Uterus (tissue), 4 donors: ENCODE results near the gene ALOX12. TPM values are rescaled to one million over a fixed set of nuclear protein-coding genes. Genes with fewer than 3 reads are reported as not detected.

Source experiments
- DNase-seq, 2 donors: peaks; one replicate each; pipeline ENCODE4 v3.0.0-alpha.2; 2019 to 2020
- H3K27ac ChIP-seq, 2 donors: fragments of 200-600 bp; sonication (generic); 1 replicate in 1 of 2; 2 replicates in 1 of 2; pipeline ENCODE4 v1.5.1; 2016 to 2018
- H3K27me3 ChIP-seq, 2 donors: fragments of 200-600 bp; sonication (generic); one replicate each; pipeline ENCODE4 v1.5.1; 2018 to 2019; ENCODE audit warnings: control low read depth in 1 of 2
- H3K36me3 ChIP-seq, 2 donors: fragments of 200-600 bp; sonication (generic); one replicate each; pipeline ENCODE4 v1.5.1; 2019; ENCODE audit warnings: control low read depth in 1 of 2
- H3K4me1 ChIP-seq, 2 donors: fragments of 200-600 bp; sonication (generic); one replicate each; pipeline ENCODE4 v1.5.1; 2018 to 2019; ENCODE audit warnings: control low read depth in 1 of 2
- H3K4me3 ChIP-seq, 2 donors: fragments of 200-600 bp; sonication (generic); 1 replicate in 1 of 2; 2 replicates in 1 of 2; pipeline ENCODE4 v1.5.1; 2018 to 2019; ENCODE audit warnings: mild to moderate bottlenecking in 1 of 2
- H3K9me3 ChIP-seq, 2 donors: fragments of 200-600 bp; sonication (generic); one replicate each; pipeline ENCODE4 v1.5.1; 2019; ENCODE audit warnings: control low read depth in 1 of 2
- POLR2A ChIP-seq, 2 donors: fragments of 450-650 bp; IDR thresholded peaks; one replicate each; pipeline ENCODE4 v1.6.1; 2016; ENCODE audit warnings: antibody characterized with exemption in 2 of 2, mild to moderate bottlenecking in 1 of 2, moderate library complexity in 1 of 2
- intact Hi-C: fragments of 100-400 bp; cut with DNase I; formaldehyde crosslinking; loops from one replicate; pipeline ENCODE4 v1.15.1; 2023; ENCODE audit warnings: low total_unique reads
- total RNA-seq, 4 donors: library from RNA; depleted of rRNA in 3 of 4; stranded (reverse); fragments of >200 nt in 3 of 4; gene quantifications; one replicate each; pipeline versions ENCODE4 v1.1.0 to v1.2.4, GENCODE V29; 2014 to 2023
- TF ChIP-seq, protein P1 (sequence below), 4 experiments: fragments of 200-600 bp in 2 of 4; fragments of 450-650 bp in 2 of 4; sonication (generic) in 2 of 4; IDR thresholded peaks; one replicate each; pipeline ENCODE4 v1.5.1; 2016 to 2019; ENCODE audit warnings: antibody characterized with exemption in 4 of 4, mild to moderate bottlenecking in 2 of 4, moderate library complexity in 1 of 4
- donor health status: DM: yes; HTN: yes; CAD: no.

The ALOX12 gene
- total RNA-seq, 4 donors from 2014 or later, result 0.14 to 0.34 TPM; not detected in 2

DNA sequence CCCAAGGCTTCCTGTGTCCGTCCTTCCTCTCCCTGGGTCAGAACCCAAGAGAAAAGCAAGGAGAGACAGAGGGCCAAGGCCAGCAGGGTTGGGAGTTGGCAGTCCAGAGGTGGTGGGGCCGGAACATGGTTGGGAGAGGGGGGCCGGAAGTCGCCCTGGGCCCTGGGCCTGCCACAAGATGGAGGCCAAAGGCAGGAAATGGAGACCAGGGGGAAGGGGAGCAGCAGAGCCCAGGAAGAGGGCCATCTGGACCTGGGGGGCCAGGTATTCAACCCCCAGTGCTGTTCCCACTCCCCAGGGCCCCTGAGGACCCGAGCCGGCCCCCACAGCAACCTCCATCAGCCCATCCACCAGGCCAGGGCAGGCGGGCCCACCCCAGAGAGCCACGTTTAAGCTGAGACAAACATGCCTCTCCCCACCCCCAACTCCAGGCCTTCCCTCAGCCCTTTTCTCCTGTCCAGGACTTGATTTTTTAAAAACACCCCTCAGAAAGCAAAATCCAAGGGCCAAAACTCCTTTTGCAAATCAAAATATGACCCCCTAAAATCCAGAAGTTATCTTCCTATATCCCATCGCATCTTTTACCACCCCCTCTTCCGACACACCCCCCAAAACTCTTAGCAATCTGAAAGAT lies 22.6 kb downstream of the ALOX12 start:
- Histone ChIP-seq H3K27me3 (peaks cover 0 to 10% of the 10 kb centered on the region in 2 donors), H3K9me3 (no peaks in the 10 kb centered on the region), H3K27ac (peak overlapping the region; percentile 94 to 96), H3K4me3 (peak overlapping the region; percentile 60 to 77), H3K4me1 (peaks cover 4 to 6% of the 10 kb centered on the region in 2 donors), H3K36me3 (no peaks in the 10 kb centered on the region)
- intact Hi-C loops, result no loop called here
- peak; percentile 22 to 48 for TF ChIP-seq POLR2A (IDR thresholded peaks at IDR 0.05)
- TF ChIP-seq, protein P1, sequence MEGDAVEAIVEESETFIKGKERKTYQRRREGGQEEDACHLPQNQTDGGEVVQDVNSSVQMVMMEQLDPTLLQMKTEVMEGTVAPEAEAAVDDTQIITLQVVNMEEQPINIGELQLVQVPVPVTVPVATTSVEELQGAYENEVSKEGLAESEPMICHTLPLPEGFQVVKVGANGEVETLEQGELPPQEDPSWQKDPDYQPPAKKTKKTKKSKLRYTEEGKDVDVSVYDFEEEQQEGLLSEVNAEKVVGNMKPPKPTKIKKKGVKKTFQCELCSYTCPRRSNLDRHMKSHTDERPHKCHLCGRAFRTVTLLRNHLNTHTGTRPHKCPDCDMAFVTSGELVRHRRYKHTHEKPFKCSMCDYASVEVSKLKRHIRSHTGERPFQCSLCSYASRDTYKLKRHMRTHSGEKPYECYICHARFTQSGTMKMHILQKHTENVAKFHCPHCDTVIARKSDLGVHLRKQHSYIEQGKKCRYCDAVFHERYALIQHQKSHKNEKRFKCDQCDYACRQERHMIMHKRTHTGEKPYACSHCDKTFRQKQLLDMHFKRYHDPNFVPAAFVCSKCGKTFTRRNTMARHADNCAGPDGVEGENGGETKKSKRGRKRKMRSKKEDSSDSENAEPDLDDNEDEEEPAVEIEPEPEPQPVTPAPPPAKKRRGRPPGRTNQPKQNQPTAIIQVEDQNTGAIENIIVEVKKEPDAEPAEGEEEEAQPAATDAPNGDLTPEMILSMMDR (IDR thresholded peaks at IDR 0.05), result no peak
- DNase-seq, result peak; percentile 75 to 82

DNA sequence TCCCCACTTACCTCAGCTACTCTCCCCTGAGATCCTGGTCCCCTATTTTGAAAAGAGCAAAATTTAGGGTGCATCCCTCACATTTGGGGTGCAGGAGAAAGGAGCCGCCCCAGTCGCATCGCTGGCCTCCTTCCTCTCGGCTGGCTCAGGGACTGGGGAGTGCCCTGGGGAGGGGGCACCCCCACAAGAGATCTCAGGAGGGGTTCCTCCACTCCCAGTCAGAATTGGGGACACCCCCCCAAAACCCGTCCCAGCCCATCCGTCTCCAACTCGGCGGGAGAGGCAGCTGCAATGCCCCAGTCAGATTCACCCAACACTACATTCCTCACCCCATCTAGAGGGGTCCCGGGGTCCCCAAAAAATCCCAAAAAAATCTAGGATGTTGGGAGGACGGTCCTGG lies 23.5 kb downstream of the ALOX12 start:
- peaks cover 4 to 6% of the 10 kb centered on the region in 2 donors for H3K4me1 ChIP-seq
- DNase-seq, result peak in 1 of 2 donors; percentile 39
- no peaks in the 10 kb centered on the region for H3K9me3 ChIP-seq
- no peak for TF ChIP-seq POLR2A (IDR thresholded peaks at IDR 0.05)
- TF ChIP-seq, protein P1 (IDR thresholded peaks at IDR 0.05), result no peak
- no peaks in the 10 kb centered on the region for H3K36me3 ChIP-seq
- peak overlapping the region; percentile 94 to 96 for H3K27ac ChIP-seq
- peaks cover 0 to 15% of the 10 kb centered on the region in 2 donors for H3K27me3 ChIP-seq
- intact Hi-C loops, result no loop called here
- H3K4me3 ChIP-seq, result peak overlapping the region; percentile 60 to 77

DNA sequence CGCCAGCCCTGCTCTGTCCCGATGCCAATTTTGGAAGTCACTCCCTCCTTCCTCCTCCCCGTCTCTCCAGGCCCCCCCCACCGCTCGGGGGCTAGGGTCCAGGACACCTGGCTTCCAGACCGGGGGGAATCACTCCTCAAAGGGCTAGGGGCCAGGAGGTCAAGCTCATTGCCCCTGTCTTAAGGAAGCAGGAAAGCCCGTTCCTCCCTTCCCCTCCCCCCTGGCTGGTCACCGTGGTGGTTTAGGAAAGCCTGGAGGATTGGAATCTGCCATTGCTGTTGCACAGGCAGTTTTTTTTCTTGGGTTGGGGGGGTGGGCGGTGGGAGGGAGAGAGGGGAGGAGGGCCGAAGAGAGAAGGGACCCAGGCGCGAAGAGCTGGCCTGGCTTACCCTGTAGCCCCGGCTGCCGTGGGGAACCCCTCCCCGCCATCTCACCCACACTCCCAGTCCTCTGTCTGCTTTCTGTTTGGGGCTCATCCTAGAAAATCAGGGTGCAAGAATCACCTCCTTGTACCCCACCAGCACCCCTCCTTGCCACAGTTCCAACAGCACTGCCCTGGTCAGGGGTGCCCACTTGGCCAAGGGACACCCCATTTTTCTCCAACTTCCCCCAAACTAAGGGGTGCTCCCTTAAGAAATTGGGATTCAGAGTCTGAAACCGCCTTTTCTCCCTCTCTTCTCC lies 24.1 kb downstream of the ALOX12 start:
- peaks cover 4 to 6% of the 10 kb centered on the region in 2 donors for H3K4me1 ChIP-seq
- intact Hi-C loops, result no loop called here
- no peaks in the 10 kb centered on the region for H3K36me3 ChIP-seq
- DNase-seq, result peak; percentile 69 to 76
- no peaks in the 10 kb centered on the region for H3K9me3 ChIP-seq
- peaks cover 0 to 15% of the 10 kb centered on the region in 2 donors for H3K27me3 ChIP-seq
- peak overlapping the region; percentile 60 to 77 for H3K4me3 ChIP-seq
- no peak for TF ChIP-seq POLR2A (IDR thresholded peaks at IDR 0.05)
- TF ChIP-seq, protein P1 (IDR thresholded peaks at IDR 0.05), result no peak
- peak overlapping the region; percentile 94 to 96 for H3K27ac ChIP-seq

DNA sequence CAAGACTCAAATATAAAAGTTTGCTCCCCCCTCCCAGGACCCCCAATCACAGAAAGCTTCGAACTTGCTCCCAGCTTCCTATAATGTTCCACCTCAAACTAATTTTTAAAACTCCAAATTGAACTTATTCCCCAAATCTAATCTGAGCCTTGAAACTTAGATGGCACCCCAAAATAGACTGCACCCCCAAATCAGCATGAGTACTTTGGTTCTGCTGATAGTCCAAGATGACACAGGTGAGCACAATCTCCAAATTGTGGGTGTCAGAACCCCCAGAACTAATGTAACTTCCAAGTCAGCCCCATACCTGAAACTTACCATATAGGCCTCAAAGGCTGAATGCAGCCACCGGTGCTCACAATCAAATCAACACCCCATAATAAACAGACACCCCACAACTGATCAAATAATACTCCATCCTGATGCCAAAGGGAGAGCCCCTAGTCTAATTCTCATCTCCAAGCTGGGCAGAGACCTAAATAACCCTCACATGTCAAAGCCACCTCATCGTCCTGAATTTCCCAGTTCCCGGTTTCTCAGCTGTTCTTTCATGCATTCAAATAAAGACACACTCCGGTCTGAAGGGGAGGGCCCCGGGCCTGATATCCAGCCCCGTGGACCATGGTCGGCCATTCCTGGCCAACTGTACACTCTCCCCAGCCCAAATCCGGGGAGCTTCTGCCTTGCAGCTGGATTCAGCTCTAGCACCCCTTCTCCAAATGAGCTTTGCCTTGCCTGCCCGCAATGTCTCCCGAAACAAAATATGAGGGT lies 25.2 kb downstream of the ALOX12 start:
- no peaks in the 10 kb centered on the region for H3K9me3 ChIP-seq

More for the DNA sequence above, 25.2 kb downstream of the ALOX12 start:
- TF ChIP-seq POLR2A (IDR thresholded peaks at IDR 0.05), result no peak
- TF ChIP-seq, protein P1 (IDR thresholded peaks at IDR 0.05), result no peak
- no peaks in the 10 kb centered on the region for H3K36me3 ChIP-seq
- peak overlapping the region; percentile 63 to 96 for H3K27ac ChIP-seq
- DNase-seq, result no peak
- peaks cover 4 to 6% of the 10 kb centered on the region in 2 donors for H3K4me1 ChIP-seq
- H3K4me3 ChIP-seq, result no peak overlapping the region
- intact Hi-C loops, result no loop called here
- H3K27me3 ChIP-seq, result peaks cover 0 to 15% of the 10 kb centered on the region in 2 donors
